K562 (cell line): ENCODE measurements around the gene USPL1.

Experiments used
- AFF1 ChIP-seq, 2 experiments: fragments of 450-650 bp; IDR thresholded peaks; 2 replicates each; pipeline ENCODE4 v1.6.1; 2018; ENCODE audit warnings: mild to moderate bottlenecking in 2 of 2, low read depth in 1 of 2; ENCODE audit not compliant: partially characterized antibody in 2 of 2
- TF ChIP-seq, protein P1 (sequence below): sonication (generic); formaldehyde crosslinking; IDR thresholded peaks from 2 replicates; pipeline ENCODE4 v1.8.1; 2023; ENCODE audit warnings: mild to moderate bottlenecking, missing genetic modification reagents

- TF ChIP-seq, protein P1, sequence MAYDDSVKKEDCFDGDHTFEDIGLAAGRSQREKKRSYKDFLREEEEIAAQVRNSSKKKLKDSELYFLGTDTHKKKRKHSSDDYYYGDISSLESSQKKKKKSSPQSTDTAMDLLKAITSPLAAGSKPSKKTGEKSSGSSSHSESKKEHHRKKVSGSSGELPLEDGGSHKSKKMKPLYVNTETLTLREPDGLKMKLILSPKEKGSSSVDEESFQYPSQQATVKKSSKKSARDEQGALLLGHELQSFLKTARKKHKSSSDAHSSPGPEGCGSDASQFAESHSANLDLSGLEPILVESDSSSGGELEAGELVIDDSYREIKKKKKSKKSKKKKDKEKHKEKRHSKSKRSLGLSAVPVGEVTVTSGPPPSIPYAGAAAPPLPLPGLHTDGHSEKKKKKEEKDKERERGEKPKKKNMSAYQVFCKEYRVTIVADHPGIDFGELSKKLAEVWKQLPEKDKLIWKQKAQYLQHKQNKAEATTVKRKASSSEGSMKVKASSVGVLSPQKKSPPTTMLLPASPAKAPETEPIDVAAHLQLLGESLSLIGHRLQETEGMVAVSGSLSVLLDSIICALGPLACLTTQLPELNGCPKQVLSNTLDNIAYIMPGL (CRISPR knock-in tag), result no peak
- no peak for TF ChIP-seq AFF1 (IDR thresholded peaks at IDR 0.05; ENCODE audit: low read depth in 1 of 2, partially characterized antibody in 2 of 2)
Observed at GRCh38 chr13:30639671-30640070, 22.0 kb downstream of the USPL1 start.
